ENCODE measurements around the gene ARHGAP28. TPM values are rescaled to one million over a fixed set of nuclear protein-coding genes. Genes with fewer than 3 reads are reported as not detected.
A peak's percentile ranks its signal among the peaks of the same experiment; 100 is the strongest.

The ARHGAP28 gene
- total and polyA plus RNA-seq, 2 experiments from 2014 or later, result 13.6 to 23.7 TPM

GRCh38 chr18:6960656-6961055 lies 231.1 kb downstream of the ARHGAP28 start:
- Histone ChIP-seq H3K27me3 (no peaks in the 10 kb centered on the region), H3K27ac (no peak overlapping the region), H3K9me3 (ENCODE audit: low read depth) (no peaks in the 10 kb centered on the region), H3K4me3 (no peak overlapping the region), H3K4me1 (ENCODE audit: low read depth) (no peaks in the 10 kb centered on the region), H3K36me3 (peaks cover 35% of the 10 kb centered on the region)
- DNase-seq (ENCODE audit: low read depth in 1 of 2, low spot score in 1 of 2), result peak in 1 of 2 donors; percentile 43
- TF ChIP-seq, protein P1, sequence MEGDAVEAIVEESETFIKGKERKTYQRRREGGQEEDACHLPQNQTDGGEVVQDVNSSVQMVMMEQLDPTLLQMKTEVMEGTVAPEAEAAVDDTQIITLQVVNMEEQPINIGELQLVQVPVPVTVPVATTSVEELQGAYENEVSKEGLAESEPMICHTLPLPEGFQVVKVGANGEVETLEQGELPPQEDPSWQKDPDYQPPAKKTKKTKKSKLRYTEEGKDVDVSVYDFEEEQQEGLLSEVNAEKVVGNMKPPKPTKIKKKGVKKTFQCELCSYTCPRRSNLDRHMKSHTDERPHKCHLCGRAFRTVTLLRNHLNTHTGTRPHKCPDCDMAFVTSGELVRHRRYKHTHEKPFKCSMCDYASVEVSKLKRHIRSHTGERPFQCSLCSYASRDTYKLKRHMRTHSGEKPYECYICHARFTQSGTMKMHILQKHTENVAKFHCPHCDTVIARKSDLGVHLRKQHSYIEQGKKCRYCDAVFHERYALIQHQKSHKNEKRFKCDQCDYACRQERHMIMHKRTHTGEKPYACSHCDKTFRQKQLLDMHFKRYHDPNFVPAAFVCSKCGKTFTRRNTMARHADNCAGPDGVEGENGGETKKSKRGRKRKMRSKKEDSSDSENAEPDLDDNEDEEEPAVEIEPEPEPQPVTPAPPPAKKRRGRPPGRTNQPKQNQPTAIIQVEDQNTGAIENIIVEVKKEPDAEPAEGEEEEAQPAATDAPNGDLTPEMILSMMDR (IDR thresholded peaks at IDR 0.05; ENCODE audit: low read depth, low read length), result no peak

DNA sequence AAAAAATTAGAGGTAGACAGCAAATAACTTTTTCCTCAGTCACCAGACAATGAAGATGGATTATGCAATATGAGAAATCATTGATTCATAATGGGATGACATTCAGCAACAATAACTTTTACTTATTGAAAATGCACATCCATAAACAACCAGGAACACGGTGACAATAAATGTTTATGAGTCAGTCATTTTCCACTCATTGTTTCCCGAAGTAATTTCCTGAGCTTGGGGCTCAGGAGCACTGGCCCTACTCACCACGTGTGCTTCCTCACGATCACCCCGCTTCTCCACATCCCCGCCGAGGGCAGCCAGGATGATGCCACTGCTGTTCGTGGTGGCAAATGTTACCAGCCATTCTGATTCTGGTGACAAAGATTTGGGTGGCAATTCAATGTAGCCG lies 231.8 kb downstream of the ARHGAP28 start:
- Histone ChIP-seq H3K4me3 (no peak overlapping the region), H3K27me3 (no peaks in the 10 kb centered on the region), H3K36me3 (peaks cover 37% of the 10 kb centered on the region), H3K4me1 (ENCODE audit: low read depth) (no peaks in the 10 kb centered on the region), H3K9me3 (ENCODE audit: low read depth) (no peaks in the 10 kb centered on the region), H3K27ac (no peak overlapping the region)
- TF ChIP-seq, protein P1 (IDR thresholded peaks at IDR 0.05; ENCODE audit: low read depth, low read length), result no peak
- no peak for DNase-seq (ENCODE audit: low read depth in 1 of 2, low spot score in 1 of 2)

- no peak for DNase-seq (ENCODE audit: low read depth in 1 of 2, low spot score in 1 of 2)
- Histone ChIP-seq H3K9me3 (ENCODE audit: low read depth) (no peaks in the 10 kb centered on the region), H3K4me1 (ENCODE audit: low read depth) (no peaks in the 10 kb centered on the region), H3K27ac (no peak overlapping the region), H3K27me3 (no peaks in the 10 kb centered on the region), H3K36me3 (peaks cover 37% of the 10 kb centered on the region), H3K4me3 (no peak overlapping the region)
- TF ChIP-seq, protein P1 (IDR thresholded peaks at IDR 0.05; ENCODE audit: low read depth, low read length), result no peak
Measured at GRCh38 chr18:6962571-6963451, 233.3 kb downstream of the ARHGAP28 start.

DNA sequence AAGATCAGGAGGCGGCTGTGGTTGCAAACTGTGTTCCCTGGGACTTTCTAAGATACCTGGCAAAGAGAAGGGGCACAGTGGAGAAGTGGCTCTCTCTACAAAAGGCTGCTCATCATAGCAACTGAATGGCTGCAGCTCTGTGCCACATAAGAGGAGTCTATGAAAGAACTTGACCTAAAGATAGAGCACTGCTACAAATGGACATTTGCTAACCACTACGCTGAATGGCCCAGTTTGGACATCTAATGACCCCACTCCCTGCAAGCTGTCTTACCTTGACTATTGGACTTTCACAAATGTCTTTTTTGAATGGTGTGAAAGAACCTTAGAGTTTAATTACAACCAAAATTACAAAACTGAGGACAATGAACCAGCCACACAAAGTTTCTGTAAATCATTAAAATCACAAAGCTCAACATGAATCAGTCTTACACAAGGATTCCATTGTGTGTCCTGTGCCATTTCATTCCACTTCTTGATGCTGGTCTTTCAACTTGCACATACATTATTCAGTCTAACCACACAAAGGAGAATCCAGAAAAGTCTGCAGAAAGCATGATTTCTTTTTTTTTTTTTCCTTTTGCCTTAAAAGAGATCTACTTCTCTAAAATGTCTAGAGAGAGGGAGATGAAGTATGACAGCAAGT lies 234.1 kb downstream of the ARHGAP28 start:
- H3K4me3 ChIP-seq, result no peak overlapping the region
- DNase-seq (ENCODE audit: low read depth in 1 of 2, low spot score in 1 of 2), result no peak
- no peaks in the 10 kb centered on the region for H3K27me3 ChIP-seq
- TF ChIP-seq, protein P1 (IDR thresholded peaks at IDR 0.05; ENCODE audit: low read depth, low read length), result no peak
- H3K9me3 ChIP-seq (ENCODE audit: low read depth), result no peaks in the 10 kb centered on the region
- H3K36me3 ChIP-seq, result peaks cover 37% of the 10 kb centered on the region
- H3K27ac ChIP-seq, result no peak overlapping the region
- H3K4me1 ChIP-seq (ENCODE audit: low read depth), result no peaks in the 10 kb centered on the region

All from cardiac muscle cell (in vitro differentiated cells and primary cell).